HG02973 (cell line): ENCODE measurements around the gene RRAGD.
"Not testable (repeated sequence)": the region's sequence is repeated elsewhere in the genome, so short reads cannot be mapped to it uniquely, and the experiment has no call there.

ENCODE experiments used
- ATAC-seq: cut with Tn5 transposase; IDR thresholded peaks from one replicate; pipeline ENCODE4 v1.9.1; 2021; ENCODE audit warnings: moderate library complexity; ENCODE audit not compliant: unreplicated experiment

Gene RRAGD

GRCh38 chr6:89413006-89413400 is 930 bp upstream of the RRAGD start:
- ATAC-seq = no peak

DNA sequence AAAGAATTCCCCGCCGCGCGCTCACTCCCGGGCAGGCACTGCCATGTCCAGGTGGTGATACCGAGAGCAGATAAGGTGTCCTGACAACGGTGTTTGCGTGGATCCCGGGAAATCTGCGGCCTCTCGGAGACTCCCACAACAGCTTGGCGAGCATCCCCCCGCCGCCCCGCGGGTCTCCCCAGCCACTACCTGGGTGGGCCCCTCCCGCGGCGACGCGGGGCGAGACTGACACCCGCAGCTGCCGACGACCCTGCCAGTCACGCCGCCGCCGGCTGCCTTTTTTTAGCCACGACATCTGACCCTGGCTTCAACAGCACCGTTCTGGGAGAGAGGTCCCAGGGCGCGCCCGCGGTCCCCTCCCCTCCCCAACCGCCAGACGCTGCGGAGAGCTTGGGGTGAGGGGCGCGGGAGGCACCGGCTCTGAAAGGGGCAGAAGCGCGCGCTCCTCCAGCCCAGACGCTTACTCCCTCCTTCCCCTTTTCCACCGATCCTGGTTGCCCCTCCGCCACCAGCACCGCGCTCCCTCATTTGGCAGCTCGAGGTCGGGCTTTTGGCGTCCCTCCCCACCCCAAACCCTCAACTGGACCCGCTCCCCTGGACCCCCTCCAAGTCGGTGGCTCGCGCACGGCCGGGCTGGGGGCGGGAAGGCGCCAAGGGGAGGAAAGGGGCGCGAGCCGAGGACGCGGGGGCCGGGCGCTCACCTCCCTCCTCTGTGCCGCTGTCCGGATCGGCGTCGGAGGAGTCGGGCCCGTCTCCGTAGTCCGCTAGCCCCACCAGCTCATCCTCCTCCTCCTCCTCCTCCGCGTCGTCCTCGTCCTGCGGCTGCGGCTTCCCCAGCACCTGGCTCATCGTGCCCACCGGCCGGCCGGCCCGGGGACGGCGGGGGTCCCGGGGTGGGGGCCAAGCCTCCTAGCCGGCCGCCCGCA is 665 bp downstream of the RRAGD start:
- peak; percentile 43 for ATAC-seq

- no peak for ATAC-seq
Measured at GRCh38 chr6:89410788-89411144, 1.3 kb downstream of the RRAGD start.

DNA sequence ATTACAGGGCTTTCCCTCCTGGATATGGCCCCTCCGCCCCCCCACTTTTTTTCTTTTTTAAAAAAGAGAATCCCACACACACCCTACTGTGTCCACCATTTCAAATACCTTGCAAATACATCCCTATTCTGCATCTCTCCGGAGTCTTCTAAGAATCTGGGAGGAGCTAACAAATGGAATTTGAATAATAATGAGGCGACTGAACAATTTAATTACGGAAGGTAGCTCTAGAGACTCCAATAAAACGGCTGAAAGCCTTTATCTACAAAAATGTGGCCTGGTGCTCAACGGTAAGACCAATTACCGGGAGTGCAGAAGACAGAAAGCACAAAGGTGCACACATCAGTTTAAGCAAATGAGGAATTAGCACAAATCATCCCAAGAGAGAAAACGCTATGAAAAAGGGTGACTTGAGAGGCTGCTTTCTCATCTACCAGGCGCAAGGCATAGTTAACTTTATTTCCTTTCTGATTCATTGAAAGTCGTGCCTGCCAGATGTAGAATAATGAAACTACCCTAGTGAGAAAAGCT is 1.8 kb downstream of the RRAGD start:
- ATAC-seq = no peak

GRCh38 chr6:89409461-89410035 is 2.5 kb downstream of the RRAGD start:
- ATAC-seq = no peak

DNA sequence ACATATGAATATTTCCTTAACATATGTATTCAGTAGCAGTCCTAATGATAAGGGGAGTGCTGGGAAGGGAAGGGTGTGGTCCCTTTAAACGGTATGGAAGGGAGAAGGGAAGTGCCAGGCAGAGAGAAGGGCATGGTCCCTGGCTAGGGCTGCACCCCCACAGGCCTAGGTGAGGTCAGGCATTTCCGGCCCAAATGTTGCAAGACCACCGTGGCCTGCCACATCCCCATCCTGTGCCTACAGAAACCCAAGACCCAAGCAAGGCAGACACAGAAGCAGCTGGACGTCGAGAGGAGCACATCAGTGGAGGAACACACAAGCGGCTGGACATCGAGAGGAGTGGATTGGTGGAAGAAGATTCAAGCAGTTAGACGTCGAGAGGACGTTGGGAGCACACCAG is 5.9 kb downstream of the RRAGD start:
- no peak for ATAC-seq

DNA sequence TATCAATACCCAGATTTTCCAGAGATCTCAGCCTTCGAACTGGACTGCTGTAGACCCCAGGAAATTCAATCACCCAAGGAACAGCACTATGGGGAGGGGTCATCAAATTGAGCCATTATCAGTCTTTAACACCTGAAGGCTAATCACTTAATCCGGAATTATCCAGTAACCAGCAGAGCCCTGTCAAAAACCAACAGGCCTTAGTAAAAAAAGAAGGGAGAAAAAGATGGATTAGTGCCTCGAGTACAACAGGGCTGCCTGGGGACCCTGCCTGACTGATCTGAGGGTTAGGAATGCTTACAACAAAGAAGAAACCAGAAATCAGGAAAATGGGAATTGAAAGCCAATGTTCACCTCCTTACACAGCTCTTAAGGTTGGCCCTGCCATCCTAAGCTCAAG is 7.6 kb downstream of the RRAGD start:
- no peak for ATAC-seq

- no peak for ATAC-seq
Measured at GRCh38 chr6:89402776-89403175, 9.3 kb downstream of the RRAGD start.

DNA sequence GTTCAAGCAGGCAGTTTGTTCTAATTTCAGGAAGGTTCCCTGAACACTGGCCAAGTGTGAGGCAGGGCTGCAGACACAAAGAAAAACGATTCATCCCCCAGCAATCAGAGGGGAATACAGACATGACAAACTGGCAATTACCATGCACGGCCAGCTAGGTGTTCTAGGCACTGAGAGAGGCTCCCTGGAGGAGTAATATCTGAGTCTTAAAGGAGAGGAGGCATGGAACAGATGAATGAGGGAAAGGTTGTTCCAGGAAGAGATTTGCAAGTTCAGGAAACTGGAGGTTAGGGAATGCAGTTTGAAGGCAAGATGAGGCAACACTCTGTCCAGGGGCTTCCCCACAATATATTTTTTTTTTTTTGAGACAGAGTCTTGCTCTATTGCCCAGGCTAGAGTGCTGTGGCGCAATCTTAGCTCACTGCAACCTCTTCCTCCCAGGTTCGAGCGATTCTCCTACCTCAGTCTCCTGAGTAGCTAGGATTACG is 11.1 kb downstream of the RRAGD start:
- ATAC-seq = no peak

DNA sequence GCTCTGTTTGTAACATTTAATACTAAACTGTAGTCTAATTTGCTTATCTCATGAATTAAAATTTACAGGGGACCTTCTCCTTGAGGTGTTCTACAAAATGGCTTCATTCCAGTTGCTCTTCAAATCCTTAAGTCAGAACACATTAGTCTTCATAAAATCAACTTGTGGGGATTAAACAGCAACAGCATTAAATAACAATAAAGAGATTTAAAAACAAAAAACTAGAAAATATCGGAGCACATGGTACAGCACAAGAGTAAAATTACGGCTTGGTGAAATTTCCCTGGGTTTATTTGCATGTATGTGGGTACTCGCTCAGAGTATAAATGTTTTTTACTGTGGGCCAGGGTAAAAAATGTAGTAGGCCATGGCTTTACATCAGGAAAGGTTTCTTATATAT is 12.0 kb downstream of the RRAGD start:
- no peak for ATAC-seq

- no peak for ATAC-seq
Measured at GRCh38 chr6:89398762-89399525, 13.1 kb downstream of the RRAGD start.

DNA sequence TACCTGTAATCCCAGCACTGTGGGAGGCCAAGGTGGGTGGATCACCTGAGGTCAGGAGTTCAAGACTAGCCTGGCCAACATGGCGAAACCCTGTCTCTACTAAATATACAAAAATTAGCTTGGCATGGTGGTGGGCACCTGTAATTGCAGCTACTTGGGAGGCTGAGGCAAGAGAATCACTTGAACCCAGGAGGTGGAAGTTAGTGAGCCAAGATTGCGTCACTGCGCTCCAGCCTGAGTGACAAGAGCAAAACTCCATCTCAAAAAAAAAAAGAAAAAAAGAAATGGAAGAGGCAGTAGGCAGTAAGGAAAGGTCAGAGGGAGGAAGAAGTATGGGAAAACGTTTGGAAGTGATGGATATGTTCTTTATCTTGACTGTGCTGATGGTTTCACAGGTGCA is 14.2 kb downstream of the RRAGD start:
- ATAC-seq = not testable (repeated sequence)

DNA sequence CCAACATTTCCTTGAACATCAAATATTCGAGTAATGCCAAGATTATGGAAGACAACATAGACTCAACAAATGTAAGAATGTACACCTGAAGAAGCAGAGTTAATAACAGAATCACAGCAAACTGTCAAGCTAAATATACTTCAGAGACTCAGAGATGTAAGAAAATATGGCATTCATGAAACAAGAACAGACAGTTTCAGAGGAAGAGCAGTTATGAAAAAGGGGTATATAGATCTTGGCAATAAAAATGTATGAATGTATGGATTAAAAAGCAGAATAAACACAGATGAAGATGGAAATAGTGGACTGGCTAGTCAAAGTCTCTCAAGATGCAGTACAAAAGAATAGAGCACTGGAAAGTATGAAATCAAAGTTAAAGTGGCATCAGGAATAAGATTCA is 18.4 kb downstream of the RRAGD start:
- no peak for ATAC-seq

DNA sequence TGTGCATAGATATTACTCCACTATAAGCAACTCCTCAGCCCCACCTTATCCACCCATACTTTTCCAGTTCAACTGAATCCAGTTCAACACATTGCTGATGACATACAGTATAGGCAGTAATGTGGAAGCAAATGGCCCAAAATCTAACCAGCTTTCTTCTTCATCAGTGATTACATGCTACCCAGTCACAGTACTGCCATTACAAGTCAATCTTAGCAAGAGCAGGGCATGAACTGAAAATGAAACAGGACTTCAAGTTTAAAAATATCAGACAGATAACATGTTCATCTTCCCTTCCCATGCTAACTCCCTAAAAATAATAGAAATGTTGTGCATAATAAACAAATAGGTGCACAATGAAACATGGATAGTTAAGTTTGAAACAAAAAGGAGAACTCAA is 19.2 kb downstream of the RRAGD start:
- ATAC-seq = no peak

DNA sequence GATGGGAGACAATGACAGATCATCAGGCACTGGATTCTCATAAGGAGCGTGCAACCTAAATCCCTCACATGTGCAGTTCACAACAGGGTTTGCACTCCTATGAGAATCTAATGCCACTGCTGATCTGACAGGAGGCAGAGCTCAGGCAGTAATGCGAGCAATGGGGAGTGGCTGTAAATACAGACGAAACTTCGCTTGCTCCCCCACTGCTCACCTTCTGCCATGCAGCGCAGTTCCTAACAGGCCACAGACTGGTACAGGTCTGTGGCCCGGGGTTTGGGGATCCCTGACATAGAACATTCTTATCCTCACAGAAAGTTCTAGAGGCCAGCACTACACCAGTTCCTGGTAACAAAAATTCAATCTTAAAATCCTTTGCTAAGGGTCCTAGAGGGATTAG is 23.2 kb downstream of the RRAGD start:
- no peak for ATAC-seq

DNA sequence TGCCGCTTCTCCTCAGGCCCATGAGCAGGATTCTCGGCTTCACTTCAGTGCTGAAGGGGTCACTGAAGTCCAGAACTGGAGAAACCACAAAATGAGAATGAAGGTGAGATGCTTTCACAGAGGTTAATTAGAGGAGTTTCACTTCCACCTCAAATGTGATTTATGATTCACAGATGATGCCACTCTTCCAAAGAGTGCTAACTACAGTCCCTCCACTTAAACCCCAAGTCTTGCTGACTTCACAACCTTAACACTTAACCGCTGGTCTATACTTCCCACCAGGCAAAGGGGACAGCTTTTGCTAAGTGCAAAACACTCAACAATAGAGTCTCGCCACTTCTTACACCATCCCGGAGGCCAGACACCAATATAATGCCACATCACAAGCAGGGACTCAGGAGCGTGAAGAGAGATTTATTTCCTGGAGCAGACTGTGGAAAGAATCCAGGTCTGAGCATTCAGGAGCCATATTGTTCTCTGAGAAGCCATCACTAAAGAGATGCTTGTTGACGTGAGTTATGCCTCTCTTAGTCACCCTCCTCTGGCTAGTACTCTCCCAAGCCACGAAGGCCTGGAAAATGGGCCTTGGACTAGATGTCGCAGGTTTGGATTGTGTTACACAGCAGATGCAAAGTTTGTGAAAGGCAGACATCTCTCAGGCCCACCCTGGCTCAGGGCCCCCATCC is 24.4 kb downstream of the RRAGD start:
- peak; percentile 92 for ATAC-seq

GRCh38 chr6:89386917-89387491 is 25.1 kb downstream of the RRAGD start:
- ATAC-seq = peak; percentile 10

DNA sequence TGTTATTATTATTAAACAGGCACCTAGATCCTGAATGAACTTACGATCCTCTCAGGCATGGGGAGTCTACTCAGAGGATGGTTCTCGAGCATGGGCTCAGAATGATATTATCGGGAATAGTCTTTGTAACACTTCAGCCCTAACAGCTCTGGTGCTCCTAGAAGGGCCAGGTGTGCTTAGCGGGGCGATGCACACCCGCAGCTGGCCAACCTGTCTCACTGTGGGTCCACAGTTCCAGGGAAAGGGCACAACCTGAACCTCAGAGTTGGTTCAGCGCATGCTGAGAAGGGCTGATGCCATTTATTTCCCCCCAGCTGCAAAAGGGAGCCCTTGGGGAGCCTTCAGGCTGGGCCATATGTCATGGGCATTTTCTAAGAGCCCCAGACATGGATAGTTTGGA is 26.2 kb downstream of the RRAGD start:
- ATAC-seq = no peak

DNA sequence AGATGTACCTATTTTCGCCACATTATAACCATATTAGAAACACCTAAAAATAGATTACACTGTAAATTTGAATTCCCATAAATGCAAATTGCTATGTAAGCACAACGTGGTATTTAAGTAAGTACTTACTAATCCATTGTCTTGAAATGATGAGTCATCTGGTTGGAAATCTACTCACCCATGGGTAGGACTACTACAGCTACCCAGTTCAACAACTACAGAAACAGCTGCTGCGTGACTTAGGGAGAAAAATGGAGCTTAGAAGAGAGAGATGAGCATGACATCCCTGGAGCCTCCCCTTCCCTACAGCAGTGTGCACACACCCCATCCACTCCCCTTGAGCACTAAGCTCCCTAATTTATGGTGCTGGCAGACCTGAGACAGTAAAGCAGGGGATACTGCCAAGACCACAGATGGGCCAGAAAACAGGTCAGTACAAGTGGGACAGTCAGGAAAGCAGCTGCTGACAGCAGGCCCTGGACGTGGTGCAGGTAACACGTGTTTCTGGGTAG is 26.9 kb downstream of the RRAGD start:
- peak; percentile 41 for ATAC-seq

DNA sequence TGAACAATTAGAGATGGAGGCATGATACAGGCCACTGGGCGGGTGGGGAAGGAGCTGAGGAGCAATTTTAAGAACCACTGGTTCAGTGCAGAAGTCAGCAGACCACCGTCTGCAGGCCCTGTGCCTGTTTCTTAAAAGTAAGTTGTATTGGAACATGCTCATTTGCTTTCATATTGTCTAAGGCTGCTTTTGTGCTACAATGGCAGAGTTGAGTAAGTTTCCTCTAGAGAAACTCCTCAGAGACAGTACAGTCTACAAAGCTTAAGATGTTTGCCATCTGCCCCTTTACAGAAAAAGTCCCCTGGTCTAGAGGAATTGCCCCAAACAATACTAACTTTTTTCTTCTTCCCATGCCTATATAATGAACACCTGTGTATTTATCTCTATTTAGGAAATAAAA is 31.0 kb downstream of the RRAGD start:
- ATAC-seq = no peak
